Fibroblast of the aortic adventitia (primary cell): ENCODE results near the gene TTC34. TPM values are rescaled to one million over a fixed set of nuclear protein-coding genes. Genes with fewer than 3 reads are reported as not detected.

ENCODE experiments used
- DNase-seq: peaks from one replicate; pipeline ENCODE4 v3.0.0-alpha.2; 2010; ENCODE audit warnings: low read depth
- H3K4me3 ChIP-seq: 2 replicates; pipeline ENCODE4 v1.5.1; 2011; ENCODE audit warnings: low read depth, mild to moderate bottlenecking, control low read depth, low read length, moderate library complexity
- total RNA-seq: library from RNA; depleted of rRNA; stranded (reverse); fragments of >200 nt; gene quantifications from 2 replicates; pipeline ENCODE4 v1.2.3, GENCODE V29; 2012; ENCODE audit warnings: low replicate concordance
- TF ChIP-seq, protein P1 (sequence below): IDR thresholded peaks from 2 replicates; pipeline ENCODE4 v1.5.1; 2011; ENCODE audit warnings: mild to moderate bottlenecking, low read length, control low read depth, inconsistent platforms; ENCODE audit not compliant: insufficient read depth

The TTC34 gene
- total RNA-seq, 1 donor, result 0.27 TPM

DNA sequence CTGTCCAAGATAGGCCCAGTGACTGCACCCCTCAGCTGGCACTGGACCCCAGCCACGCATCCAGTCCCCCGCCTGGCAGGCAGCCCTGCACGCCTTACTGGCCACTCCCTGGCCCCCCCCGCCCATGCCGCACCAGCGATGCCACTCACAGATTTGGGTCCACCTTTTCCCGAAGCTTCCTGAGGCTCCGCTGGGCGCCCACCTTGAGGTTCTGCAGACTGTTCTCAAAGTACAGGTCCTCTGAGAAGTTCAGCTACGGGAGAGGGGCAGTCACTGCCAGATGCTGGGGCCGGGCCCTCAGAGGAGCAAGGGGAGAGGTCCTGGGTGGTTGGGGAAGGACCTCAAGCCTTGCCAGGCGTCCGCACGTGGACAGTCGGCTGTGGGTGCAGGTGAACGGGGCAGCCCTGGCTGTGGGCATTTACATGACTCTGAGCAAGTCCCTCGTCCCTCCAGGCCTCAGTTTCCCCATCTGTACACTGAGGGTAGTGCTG lies 206.8 kb downstream of the TTC34 start:
- TF ChIP-seq, protein P1, sequence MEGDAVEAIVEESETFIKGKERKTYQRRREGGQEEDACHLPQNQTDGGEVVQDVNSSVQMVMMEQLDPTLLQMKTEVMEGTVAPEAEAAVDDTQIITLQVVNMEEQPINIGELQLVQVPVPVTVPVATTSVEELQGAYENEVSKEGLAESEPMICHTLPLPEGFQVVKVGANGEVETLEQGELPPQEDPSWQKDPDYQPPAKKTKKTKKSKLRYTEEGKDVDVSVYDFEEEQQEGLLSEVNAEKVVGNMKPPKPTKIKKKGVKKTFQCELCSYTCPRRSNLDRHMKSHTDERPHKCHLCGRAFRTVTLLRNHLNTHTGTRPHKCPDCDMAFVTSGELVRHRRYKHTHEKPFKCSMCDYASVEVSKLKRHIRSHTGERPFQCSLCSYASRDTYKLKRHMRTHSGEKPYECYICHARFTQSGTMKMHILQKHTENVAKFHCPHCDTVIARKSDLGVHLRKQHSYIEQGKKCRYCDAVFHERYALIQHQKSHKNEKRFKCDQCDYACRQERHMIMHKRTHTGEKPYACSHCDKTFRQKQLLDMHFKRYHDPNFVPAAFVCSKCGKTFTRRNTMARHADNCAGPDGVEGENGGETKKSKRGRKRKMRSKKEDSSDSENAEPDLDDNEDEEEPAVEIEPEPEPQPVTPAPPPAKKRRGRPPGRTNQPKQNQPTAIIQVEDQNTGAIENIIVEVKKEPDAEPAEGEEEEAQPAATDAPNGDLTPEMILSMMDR, result no peak
- no peak overlapping the region for H3K4me3 ChIP-seq
- no peak for DNase-seq

DNA sequence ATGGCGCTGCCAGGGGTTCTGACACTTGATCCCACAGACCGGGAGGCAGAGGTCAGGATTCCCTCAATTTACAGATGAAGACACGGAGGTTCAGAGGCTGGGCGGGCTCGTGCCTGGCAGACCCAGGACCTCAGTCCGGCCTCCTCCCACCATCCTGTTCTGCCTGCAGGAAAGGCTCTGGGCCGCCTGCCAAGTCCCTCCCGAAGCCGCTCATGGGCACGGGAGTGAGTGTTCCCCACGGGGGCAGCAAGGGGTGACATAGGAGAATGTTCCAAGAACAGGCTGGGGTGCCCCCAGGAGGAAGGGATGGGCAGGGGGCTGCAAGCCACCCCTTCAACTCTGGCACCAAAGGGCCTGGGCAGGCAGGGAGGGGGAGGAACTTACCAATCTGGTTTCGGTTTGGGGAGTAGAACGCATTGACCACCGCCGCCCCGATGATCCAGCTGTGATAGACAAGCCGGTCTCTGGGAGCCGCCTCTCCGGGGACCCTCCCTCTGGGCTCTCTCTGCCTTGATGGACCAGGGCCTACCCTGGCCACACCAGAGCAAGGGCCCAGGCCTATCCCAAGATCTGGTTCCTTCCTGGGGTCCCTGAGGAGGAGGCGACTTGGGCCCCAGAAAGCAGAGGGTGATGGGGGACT lies 207.4 kb downstream of the TTC34 start:
- no peak overlapping the region for H3K4me3 ChIP-seq
- TF ChIP-seq, protein P1, result no peak
- DNase-seq, result peak; percentile 12

DNA sequence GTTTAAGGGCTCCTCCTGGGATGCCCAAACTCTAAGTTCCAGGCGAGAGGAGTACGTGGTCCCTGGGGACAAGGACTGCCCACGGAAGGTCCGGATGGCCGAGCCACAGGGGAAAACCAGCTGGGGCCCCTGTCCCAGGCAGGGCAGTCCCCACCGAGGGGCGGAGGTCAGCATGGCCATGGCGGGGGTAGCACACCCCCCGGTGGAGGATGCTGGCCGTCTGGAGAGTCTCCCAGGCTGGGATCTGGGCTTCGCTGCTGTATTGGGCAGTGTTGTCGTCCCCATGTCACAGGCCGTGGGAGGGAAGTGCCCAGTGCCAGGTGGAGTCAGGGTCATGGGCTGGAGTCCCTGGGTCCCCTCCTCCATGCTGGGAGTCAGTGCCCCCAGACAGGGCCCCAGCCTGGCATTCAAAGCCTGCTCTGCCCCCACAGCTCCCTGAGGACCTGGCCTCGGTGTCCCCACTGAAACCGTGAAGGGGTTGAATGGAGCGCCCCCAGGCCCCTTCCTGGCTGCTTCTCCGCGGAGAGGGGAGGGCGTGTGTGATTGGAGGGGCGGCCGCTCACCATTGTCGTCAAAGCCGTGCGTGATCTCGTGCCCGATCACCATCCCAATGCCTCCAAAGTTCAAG lies 208.1 kb downstream of the TTC34 start:
- TF ChIP-seq, protein P1, result no peak

DNA sequence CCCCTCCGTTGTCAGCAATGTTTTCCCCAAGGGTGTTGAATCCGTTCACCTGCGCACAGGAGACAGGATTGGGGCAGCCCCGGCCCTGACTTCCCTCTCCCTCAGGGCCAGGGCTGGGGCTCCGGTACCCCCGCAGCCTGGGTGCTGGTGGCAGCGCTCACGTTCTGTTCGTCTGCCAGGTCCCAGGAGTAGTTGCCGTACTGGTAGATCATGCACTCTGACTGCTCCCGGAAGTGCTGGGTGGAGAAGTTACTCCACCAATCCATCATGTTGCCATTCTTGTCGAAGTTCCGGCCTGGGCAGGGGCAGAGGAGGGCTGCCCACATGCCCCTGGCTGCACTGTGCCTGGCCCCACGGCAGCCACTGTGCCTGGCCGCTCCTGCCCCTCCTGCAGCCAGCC lies 208.8 kb downstream of the TTC34 start:
- TF ChIP-seq, protein P1, result no peak
- DNase-seq, result no peak
- no peak overlapping the region for H3K4me3 ChIP-seq

More for the DNA sequence above, 208.1 kb downstream of the TTC34 start:
- no peak overlapping the region for H3K4me3 ChIP-seq
- no peak for DNase-seq

DNA sequence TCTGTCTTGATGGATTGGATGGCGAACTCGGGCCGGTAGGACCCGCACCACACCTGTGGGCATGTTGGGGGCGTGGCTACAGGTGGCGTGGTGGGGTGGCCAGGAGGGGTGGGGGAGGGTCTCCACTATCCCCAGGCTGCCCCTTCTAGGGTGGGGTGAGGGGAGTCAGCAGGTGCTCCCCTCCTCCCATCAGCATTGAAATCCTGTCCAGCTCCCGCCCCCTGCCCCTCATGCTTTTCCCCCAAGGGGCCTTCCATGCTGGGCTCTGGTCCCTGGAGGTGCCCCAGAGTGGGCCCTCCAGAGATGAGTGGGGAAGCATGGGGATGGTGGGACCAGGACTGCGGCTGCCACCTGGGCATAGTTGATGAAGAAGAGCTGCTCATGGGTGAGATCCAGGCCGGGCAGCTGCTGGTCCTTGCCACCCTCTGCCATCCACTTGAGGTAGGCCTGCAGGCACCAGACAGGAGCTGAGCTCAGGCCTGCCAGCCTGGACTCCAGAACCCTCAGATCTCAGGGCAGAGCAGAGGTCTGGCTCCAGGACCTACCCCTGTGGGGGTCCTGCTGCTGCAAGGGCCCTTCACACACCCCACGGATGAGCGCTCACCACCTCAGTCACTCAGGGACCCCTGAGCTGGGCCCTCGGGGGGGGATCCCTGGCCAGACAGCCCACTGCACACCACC lies 209.8 kb downstream of the TTC34 start:
- DNase-seq, result no peak
- TF ChIP-seq, protein P1, result no peak
- no peak overlapping the region for H3K4me3 ChIP-seq

DNA sequence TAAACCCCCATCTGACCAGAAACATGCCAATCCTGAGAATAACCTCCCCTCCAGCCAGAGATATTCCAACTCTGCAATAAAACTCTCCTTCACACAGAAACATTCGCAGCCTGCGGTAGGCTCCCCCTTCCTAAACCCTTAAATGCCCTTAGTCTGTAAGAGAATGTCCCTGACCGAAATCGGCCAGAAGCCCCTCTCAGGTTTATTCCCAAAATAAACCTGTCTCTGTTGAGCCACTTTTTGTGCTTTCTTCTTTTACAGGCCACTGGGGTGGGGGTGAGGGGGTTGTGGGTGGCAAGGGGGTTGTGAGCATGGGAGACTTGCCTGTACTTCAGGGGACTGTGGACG lies 210.3 kb downstream of the TTC34 start:
- TF ChIP-seq, protein P1, result no peak
- no peak overlapping the region for H3K4me3 ChIP-seq
- no peak for DNase-seq
